GM19239 (cell line): ENCODE data around the gene GPR37.

ENCODE experiments used
- DNase-seq: peaks from one replicate; pipeline ENCODE4 v3.0.0; 2011; ENCODE audit warnings: low spot score; ENCODE audit not compliant: insufficient read length
- FAIRE-seq: peaks from 2 replicates; lab custom pipeline; 2011; peaks lifted over from hg19 to GRCh38; lab: Jason Lieb, UNC

The GPR37 gene

GRCh38 chr7:124780608-124781007 lies 15.0 kb upstream of the GPR37 start:
- FAIRE-seq = no peak
- DNase-seq = no peak

- no peak for DNase-seq
- FAIRE-seq = no peak
These were observed 14.5 kb upstream of the GPR37 start for GRCh38 chr7:124780056-124780455.

- no peak for FAIRE-seq
- DNase-seq = no peak
These were observed 14.0 kb upstream of the GPR37 start for GRCh38 chr7:124779620-124780019.

GRCh38 chr7:124779194-124779593 lies 13.6 kb upstream of the GPR37 start:
- DNase-seq = no peak
- FAIRE-seq = no peak

- DNase-seq (no peak), FAIRE-seq (no peak)
These were observed 11.7 kb upstream of the GPR37 start for GRCh38 chr7:124777268-124777667.

- no peak for DNase-seq
These were observed 10.6 kb upstream of the GPR37 start for GRCh38 chr7:124776153-124776552.

GRCh38 chr7:124775422-124775821 lies 9.8 kb upstream of the GPR37 start:
- DNase-seq (no peak), FAIRE-seq (no peak)

More at GRCh38 chr7:124776153-124776552, 10.6 kb upstream of the GPR37 start:
- no peak for FAIRE-seq

GRCh38 chr7:124773938-124774337 lies 8.3 kb upstream of the GPR37 start:
- FAIRE-seq = no peak
- DNase-seq = no peak

- DNase-seq = no peak
- FAIRE-seq = no peak
These were observed 7.7 kb upstream of the GPR37 start for GRCh38 chr7:124773339-124773738.

GRCh38 chr7:124769136-124769535 lies 3.5 kb upstream of the GPR37 start:
- DNase-seq (no peak), FAIRE-seq (no peak)

GRCh38 chr7:124768525-124768924 lies 2.9 kb upstream of the GPR37 start:
- DNase-seq (no peak), FAIRE-seq (no peak)

GRCh38 chr7:124764847-124765400 lies 668 bp downstream of the GPR37 start:
- FAIRE-seq (no peak), DNase-seq (peak; percentile 31)

- FAIRE-seq (no peak), DNase-seq (no peak)
These were observed 1.3 kb downstream of the GPR37 start for GRCh38 chr7:124764051-124764846.

GRCh38 chr7:124762611-124763143 lies 2.9 kb downstream of the GPR37 start:
- no peak for DNase-seq

GRCh38 chr7:124761164-124761715 lies 4.4 kb downstream of the GPR37 start:
- DNase-seq = no peak
- no peak for FAIRE-seq

More at GRCh38 chr7:124762611-124763143, 2.9 kb downstream of the GPR37 start:
- no peak for FAIRE-seq

GRCh38 chr7:124758327-124758726 lies 7.3 kb downstream of the GPR37 start:
- DNase-seq (no peak), FAIRE-seq (no peak)

GRCh38 chr7:124754576-124755268 lies 10.9 kb downstream of the GPR37 start:
- DNase-seq (no peak), FAIRE-seq (no peak)

- DNase-seq (no peak), FAIRE-seq (no peak)
These were observed 13.3 kb downstream of the GPR37 start for GRCh38 chr7:124752310-124752709.

- no peak for FAIRE-seq
- DNase-seq = no peak
These were observed 14.6 kb downstream of the GPR37 start for GRCh38 chr7:124751027-124751426.

- no peak for FAIRE-seq
- DNase-seq = no peak
These were observed 18.5 kb downstream of the GPR37 start for GRCh38 chr7:124747072-124747471.

GRCh38 chr7:124738639-124739038 lies 27.0 kb downstream of the GPR37 start:
- no peak for DNase-seq
- FAIRE-seq = no peak
